ENCODE results near the gene MYB.
"Not testable (repeated sequence)": the region's sequence is repeated elsewhere in the genome, so short reads cannot be mapped to it uniquely, and the experiment has no call there.

MYB gene

DNA sequence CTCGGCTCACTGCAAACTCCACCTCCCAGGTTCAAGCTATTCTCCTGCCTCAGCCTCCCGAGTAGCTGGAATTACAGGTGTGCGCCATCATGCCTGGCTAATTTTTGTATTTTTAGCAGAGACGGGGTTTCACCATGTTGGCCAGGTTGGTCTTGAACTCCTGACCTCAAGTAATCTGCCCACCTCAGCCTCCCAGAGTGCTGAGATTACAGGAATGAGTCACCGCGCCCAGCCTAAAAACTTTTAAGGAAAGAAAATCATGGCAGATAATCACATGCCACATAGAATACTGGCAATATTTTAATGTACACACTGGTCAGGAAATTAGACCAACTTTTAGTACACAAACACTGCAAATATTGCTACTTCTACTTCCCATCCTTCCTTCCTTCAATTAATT lies 16.7 kb upstream of the MYB start:
- DNase-seq: not testable (repeated sequence)

DNA sequence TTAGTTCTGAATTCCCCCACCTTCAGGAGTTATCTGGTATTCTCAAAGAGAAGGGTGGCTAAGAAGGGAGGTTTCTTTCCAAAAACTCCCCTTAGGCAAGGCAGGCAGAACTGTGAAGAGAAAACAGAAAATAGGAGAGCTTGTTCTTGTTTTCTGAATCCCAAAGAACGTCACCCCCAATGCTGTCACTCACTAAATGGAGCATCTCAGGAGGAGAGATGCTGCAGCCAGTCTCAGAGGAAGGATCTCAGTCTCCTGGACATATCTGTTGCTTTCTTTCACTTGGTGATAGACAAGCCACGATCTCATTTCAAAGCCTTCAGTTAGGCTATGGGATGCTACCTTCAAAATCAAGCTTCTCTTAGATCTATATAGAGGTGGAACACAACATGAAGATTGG lies 16.1 kb upstream of the MYB start:
- DNase-seq: no peak

DNA sequence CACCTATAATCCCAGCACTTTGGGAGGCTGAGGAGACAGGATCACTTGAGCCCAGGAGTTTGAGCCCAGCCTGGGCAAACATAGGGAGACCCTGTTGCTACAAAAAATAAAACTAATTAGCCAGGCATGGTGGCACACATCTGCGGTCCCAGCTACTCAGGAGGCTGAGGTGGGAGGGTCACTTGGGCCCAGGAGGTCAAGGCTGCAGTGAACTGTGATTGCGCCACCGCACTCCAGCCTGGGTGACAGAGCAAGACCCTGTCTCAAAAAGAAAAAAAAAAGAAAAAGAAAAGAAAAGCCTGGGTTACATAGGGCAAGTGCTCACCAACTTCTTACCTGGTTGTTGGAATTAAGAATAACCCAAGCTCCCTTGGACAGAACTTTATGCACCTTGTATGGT lies 14.6 kb upstream of the MYB start:
- DNase-seq: no peak

DNA sequence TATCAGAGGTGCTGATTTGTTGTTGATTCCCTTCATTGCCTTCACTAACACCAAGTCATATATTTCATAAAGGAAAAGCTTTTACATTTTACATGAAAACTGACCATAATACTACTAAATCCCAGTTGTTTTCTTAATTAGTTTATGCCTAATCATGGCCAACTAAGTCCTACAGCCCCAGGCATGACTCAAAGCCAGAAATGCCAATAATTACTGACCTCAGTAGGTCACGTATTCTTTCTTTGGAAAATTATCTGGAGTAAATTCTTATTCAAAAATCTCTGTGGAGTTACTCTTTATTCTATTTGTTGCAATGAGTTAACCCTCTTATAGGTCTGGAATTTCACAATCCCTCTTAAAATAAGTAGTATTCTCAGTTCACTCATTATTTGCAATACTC lies 13.5 kb upstream of the MYB start:
- no peak for DNase-seq

DNA sequence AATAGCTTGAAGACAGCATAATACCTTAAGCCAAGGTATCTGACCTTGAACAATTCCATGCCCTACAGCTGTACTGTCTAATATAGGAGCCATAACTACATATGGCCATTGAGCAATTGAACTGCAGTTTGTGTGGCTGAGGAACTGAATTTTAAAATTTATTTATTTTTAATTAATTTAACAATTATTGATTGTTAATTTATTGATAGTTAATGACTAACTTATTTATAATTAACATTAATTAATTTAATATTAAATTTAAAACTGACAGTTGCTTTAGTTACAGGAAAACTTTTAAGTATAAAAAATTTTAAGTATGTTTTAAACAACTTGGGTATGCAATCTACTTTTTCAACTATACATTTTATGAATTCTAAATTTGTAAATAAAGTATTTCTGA lies 12.3 kb upstream of the MYB start:
- no peak for DNase-seq

DNA sequence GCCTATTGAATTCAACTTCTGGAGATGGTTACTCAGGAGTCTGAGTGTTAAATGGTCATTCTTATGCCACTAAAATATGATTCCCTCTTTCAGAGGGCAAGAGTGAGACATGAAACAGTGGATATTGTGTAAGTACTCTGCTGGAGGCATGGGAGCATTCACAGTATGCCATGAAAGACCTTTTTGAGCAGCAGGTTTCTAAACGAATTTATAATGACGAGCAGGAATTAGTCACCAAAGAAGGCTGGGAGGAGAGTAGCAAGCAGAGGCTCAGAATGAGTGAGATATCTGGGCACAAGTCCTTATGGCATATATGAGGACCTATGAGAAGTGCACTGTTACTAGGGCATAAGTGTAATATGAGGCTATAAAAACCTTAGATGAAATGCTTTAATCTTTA lies 10.9 kb upstream of the MYB start:
- DNase-seq: no peak

DNA sequence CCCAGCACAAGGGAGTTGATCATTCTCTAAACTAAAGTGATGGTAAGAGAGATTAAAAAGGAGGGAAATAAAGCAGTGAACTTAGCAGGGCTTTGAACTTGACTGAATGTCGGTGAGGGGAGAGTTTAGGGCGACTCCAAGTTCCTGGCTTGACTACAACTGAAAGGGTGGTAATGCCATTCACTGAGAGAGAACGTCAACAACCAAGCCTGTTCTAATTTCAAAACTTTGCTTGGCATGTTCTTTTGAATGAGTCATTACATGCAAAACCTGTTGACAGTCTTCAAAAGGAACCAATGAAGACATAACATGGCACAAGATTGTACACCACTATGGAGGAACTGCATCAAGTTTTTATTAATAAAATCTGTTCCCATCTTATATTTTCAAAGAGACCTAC lies 10.3 kb upstream of the MYB start:
- DNase-seq: no peak

DNA sequence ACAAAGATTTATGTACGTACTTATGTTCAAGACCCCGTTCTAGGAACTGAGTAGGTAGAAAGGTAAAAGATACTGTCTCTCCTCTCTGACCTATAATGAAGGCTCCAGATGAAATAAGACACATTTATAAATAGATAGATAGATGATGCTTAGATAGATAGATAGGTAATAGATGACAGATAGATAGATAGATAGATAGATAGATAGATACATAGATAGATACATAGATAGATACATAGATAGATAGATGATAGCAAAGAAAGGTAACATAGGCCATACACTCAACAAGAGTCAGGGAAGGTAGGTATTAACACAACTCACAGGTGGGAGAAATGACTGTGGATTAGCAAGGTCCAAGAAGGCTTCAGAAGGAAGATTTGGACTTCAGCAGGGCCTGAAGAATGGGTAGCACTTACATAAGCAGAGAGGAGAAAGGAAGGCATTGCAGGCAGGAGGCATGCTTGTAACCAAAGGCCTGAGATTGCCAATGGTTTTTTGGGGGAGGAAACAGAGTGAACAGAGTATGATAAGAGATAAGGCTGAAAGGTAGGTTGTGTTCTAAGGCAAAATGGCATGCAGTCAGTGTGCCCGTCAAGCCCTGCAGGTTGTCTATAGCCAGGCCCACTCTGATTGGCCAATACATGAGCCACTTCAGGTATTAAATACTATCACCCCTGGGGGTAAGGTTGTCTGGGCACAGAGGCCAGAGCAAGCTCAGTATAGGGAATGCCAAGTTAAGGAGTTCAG lies 7.7 kb upstream of the MYB start:
- no peak for DNase-seq

DNA sequence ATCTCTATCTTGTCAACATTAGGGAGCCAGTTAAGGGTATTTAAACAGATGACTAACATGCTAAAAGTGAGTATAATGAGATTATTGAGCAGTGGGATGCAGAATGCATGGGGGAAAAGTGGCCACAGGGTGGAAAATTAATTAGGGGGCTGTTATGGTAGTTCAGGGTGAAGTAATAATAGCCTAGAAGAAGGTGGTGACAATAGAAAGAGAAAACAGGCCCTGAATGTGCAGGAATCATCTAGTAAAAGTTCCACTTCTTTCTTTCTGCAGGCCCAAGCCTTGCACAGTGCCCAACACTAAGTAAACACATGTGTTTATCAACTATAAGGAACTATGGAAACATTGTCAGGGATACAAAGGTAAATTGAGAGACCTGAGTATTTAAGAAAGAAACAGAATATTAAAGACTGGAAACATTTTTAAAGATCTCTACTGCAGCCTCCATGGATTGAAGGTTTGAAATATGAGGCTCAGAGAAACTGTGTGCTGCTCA lies 7.1 kb upstream of the MYB start:
- no peak for DNase-seq

DNA sequence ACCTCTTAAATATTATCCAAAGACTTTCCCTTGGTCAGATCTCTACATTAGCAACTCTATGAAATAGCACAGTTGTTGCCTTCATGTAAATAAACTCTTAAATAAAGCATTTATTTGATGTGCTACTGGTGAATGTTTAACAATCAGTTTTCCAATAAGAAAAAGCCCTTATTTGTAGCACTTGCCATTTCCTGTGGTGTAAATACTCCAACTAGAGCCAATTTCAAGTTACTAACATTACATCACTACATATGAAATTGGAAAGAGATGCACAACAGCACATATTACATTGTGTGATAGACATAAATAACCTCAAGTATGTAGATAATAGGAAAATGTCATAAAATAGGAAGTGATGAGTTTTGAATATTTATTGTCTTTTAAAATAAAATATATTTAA lies 5.0 kb upstream of the MYB start:
- DNase-seq: no peak

DNA sequence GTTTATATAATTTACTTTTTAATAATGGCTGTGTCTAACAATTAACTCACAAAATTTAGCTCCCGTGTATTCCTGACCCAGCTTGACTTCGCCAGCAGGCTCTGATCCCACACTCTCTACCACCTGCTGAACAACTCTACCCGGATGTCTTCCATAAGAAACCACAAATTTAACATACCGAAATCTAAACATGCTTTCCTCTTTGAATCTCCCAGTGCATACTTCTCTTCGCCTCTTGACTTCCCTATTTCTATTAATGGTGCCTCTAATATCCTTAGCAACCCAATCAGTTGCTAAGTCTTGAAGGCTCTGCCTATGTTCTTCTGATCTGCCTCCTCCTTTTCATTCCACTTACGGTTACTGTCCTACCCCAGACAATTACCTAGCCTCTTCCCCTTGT lies 4.6 kb upstream of the MYB start:
- DNase-seq: no peak

DNA sequence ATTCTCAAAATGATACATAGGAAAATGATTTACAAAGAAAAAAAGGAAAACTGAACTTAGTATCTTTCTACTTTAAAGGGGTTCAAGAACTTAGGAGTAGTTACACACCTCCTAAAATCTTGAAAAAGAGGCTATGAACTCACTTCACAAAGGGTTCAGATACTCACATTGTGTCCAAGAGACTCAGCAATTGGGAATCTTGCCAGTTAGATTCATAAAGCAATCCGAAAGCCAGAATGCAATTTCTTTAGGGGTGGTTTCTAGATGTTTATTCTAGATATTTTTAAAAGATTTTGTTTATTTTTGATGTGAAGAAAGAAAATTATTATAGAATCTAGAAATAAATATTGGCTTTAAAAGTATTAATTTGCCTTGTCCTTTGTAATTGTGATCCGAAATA lies 1.7 kb upstream of the MYB start:
- no peak for DNase-seq

DNA sequence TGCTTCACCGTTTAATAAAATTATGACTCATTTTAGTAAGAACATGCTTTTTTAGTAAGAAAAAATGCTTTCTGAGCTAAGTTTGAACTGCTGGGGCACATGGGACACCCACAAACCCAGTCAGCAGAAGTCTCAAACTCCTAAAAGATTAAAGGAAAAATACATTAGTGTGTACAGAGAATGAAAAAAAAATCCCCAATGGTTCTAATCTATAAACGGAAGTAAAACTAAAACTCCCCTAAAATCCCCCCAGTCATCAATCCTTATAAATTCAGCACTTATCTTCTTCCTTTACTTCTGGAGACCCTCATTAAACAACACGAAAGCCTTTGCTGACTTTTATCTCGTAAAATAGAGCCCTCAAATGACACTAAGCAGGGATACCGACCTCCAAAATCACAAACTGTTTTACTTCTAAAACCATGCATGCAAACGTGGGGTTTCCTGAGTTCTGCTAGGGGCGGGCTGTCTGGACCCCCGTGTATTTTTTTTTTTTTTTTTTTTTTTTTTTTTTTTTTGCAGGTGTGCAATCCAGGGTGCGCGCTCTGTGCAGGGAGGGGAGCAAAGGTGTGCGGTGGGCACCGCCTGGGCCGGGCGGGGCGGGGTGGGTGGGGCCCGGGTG lies 1.1 kb upstream of the MYB start:
- DNase-seq: no peak

DNA sequence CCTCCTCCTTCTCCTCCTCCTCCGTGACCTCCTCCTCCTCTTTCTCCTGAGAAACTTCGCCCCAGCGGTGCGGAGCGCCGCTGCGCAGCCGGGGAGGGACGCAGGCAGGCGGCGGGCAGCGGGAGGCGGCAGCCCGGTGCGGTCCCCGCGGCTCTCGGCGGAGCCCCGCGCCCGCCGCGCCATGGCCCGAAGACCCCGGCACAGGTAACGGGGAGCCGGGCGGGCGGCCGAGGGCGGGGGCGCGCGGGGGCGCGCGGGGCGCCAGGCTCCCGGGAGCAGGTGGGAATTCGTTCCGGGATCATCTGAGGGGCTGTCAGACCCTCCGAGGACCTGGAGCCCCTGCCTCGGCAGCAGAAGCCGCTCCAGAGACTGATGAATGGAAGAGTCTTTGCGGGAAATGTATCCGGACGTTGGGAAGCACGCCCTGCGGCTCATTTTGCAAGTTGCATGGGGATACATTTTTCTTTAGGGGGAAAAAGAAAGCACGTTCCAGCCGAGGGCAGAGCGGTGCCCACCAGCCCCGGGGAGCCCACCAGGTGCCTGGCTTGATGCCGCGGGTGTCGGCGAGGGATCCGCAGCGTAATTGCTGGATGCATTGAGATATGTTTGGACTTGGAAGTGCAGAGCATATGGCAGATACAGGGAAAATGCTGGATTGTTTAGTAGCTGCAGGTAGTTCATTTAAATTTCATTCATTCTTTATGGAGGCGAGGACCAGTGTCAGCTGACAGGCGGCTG lies 394 bp downstream of the MYB start:
- DNase-seq: peak; percentile 65

DNA sequence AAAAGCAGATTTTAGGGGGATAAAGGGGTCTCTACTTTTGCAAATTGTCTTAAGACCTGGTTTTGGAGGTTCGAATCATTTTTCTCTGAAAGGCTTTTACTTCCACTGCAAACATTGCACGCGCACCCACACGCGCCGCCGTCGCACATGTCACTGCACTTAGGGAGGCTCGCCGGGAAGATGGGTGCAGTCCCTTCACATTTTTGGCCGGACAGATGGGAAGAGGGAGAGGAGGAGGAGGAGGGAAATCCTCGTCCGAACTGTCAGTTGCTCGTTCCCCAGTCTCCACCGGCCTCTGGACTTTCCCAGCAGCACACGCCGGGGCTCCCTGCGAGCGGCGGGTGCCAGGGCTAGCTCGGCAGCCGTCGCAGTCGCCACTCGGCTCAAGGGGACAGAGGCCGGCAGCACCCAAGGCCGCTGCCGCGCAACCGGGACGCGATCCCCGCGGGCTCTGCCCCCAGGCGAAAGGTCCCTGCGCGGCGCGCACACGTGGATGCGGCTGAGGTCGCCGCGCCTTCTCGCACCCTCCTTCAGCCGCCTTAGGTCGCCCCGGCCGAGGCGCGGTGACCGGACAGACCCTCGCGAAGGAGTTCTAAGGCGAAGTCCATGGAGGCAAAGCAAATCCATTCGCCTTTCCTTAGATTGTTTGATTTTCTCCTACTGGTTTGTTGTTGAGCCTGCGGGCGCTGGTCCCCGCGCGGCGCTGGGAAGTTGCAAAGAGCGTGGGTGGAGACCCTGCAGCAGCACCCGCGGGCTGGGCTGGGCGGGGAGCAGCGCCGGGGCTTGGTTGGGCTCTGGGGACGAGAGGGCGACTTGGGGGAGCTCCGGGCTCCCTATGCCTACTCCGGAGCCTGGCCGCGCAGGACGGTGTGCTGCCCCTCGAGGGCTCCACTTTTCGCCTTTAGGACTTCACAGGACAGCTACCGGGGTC lies 1.2 kb downstream of the MYB start:
- DNase-seq: no peak

DNA sequence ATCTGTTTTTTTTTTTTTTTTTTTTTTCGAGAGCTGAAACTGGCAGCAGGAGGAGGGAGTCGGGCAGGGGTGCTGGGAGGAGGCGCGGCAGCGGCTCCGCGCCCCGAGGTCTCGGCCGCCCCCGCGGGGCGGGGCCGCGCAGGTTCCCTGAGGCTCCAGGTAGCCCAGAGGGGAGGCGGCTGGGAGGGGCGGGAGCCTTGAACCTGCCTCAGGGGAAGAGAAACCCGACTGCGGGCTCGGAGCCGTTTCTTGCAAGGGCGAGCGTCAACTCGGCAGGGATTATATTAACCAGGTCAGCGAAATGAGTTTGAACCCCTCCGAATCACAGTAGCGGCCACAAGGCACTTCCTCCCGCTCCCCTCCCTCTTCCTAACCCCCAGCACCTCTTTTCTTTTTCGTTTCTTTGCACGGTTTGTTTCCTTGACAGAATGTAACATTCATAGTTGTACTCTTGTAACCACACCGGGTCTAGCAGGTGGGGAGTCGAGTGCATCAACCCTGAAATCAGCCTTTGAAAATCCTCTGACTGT lies 2.0 kb downstream of the MYB start:
- no peak for DNase-seq

DNA sequence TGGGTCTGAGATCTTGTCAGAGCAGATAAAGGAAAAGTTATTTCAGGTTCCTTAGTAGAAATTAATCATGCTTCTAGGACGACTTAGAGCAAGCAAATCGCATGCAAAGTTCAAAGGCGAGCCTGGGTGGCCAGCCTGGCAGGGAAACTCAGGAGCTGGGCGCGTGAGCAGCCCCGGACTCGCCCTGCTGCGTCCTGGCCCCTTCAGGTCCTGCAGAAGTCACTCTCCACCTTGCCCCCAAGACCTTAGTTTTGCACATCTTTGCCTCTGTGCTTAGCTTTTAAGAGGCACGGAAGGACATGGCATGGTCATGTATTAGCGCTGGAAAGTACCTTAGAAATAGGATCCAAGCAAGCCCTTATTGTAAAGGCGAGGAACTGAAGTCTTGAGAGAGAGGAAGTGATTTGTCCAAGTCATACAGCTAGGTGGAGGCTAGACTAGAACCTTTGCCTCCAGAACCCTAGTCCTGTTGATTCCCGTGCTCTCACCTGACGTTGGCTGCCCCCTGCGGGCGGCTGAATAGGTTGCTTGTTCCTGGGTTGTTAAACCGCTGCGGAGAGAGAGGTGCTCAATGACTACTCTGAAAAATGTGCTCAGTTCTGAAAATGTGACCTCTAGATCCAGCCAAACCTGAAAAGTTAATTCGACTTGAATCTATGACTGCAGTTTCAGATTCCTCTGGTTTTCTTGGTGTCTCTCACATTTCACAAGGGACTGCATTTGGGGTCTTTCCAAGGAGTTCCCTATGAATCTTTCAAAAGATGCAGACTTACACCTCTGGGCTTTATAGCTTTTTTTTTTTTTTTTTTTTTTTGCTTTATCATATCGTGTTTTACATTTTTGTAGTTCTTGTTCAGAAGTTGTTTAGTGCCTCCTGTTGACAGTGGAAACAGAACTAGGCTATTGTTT lies 2.7 kb downstream of the MYB start:
- DNase-seq: peak; percentile 17

DNA sequence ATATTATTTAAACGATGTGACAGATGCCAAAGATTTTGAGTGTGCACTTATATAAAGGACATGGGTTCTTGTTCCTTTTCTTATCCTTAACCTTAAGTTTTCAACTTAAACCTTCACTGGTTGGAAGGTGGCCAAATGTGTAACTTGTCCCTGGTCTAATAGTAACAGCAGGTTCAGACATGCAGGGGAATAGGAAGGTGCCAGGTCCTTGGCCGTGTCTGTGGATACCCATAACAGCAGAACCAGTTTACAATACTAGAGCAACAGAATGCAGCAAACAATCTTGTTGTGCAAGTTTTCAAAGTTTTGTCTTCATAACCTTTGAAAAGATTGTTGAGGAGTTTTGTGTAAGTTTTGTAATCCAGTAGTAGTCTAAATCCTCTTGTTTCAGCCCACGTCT lies 4.4 kb downstream of the MYB start:
- no peak for DNase-seq

DNA sequence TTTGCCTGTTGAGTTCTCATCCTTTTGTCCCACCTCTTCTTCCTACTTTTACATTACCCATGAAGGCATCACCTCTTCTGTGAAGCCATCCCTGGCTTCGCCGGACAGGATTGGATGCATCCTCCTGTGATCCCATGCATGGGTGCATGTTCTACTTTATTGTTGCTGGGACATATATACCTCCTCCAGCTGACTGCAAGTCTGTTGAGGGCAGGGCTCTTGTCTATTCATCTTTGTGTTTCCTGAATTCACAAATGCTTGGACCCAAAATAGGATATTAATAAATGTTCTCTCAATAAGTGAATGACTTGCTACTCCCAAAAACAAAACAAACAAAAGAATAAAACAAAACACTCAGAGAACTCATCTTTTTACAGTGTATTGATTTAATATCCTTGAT lies 5.1 kb downstream of the MYB start:
- DNase-seq: no peak

DNA sequence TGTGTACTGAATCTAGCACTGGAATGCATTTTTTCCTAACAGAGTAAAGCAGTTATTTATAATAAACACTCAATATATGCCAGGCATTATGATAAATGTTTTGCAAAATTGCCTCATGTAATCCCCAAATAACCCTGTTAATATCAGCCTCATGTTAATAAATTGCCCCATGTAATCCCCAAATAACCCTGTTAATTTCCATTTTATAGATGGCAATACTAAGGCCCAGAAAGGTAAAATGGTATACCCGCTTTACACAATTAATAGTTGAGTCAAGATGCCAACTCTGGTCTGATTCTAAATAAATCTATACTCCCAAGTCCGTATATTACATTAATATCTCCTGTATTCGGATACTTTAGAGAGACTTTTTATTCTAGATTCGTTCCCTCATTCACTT lies 6.3 kb downstream of the MYB start:
- DNase-seq: no peak

DNA sequence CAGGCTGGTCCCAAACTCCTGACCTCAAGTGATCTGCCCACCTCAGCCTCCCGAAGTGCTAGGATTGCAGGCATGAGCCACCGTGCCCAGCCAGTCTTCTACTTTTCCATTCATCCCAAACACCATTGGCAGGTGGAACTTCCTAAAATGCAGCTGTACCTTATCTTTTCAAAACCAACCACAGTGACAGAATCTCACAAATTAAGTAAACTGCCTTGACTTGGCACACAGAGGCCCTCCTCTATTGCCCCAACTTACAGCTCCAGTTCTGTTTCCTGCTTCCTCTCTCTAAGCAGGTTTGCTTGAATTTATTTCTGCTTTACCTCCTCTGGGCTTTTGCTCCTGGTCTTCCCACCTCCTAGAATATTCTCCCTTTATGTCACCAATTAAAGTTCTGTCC lies 7.6 kb downstream of the MYB start:
- no peak for DNase-seq

DNA sequence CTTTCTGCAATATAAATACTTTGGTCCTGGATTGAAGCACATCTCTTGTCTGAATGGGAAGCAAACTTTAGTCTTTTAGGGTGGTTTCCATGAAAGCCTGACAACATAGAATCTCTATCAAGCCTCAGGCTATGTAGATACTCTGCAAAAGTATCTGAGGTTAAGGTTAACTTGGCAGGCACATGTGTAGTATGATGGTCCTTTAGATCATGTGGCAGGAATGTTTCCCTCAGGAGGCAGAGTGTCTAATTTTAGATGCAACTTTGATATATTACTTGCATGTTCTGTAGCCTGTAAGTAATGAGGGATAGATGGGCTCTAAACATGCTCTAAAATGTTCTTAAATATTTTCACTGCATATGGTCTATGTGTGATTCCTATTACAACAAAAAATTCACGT lies 8.2 kb downstream of the MYB start:
- no peak for DNase-seq

All from NCI-H1694 treated with DMSO at 0.1 percent for 48 hours (cell line).